Putamen (tissue), 1 donor: ENCODE data around the gene LGMN.
"Not testable (repeated sequence)": the region's sequence is repeated elsewhere in the genome, so short reads cannot be mapped to it uniquely, and the experiment has no call there.

ENCODE experiments used
- DNase-seq: peaks from one replicate; pipeline ENCODE4 v3.0.0-alpha.2; 2016; ENCODE audit warnings: low spot score

The LGMN gene

GRCh38 chr14:92694807-92695206, 53.6 kb downstream of the LGMN start:
- DNase-seq: no peak

GRCh38 chr14:92693998-92694795, 54.2 kb downstream of the LGMN start:
- no peak for DNase-seq

- no peak for DNase-seq
Observed at GRCh38 chr14:92692822-92693226, 55.6 kb downstream of the LGMN start.

- DNase-seq: no peak
Observed at GRCh38 chr14:92690171-92691011, 58.0 kb downstream of the LGMN start.

GRCh38 chr14:92688434-92689375, 59.7 kb downstream of the LGMN start:
- DNase-seq: no peak

- no peak for DNase-seq
Observed at GRCh38 chr14:92687681-92688433, 60.6 kb downstream of the LGMN start.

- DNase-seq: peak; percentile 39
Observed at GRCh38 chr14:92686900-92687427, 61.5 kb downstream of the LGMN start.

- DNase-seq: no peak
Observed at GRCh38 chr14:92686411-92686899, 62.0 kb downstream of the LGMN start.

- DNase-seq: no peak
Observed at GRCh38 chr14:92685784-92686355, 62.6 kb downstream of the LGMN start.

GRCh38 chr14:92684801-92685560, 63.4 kb downstream of the LGMN start:
- DNase-seq: no peak

- no peak for DNase-seq
Observed at GRCh38 chr14:92683041-92683440, 65.4 kb downstream of the LGMN start.

GRCh38 chr14:92680781-92681650, 67.4 kb downstream of the LGMN start:
- DNase-seq: no peak

GRCh38 chr14:92680330-92680729, 68.1 kb downstream of the LGMN start:
- not testable (repeated sequence) for DNase-seq

- no peak for DNase-seq
Observed at GRCh38 chr14:92679246-92679645, 69.2 kb downstream of the LGMN start.

- DNase-seq: no peak
Observed at GRCh38 chr14:92678766-92679165, 69.7 kb downstream of the LGMN start.

GRCh38 chr14:92677955-92678354, 70.5 kb downstream of the LGMN start:
- DNase-seq: no peak

- peak; percentile 29 for DNase-seq
Observed at GRCh38 chr14:92677087-92677668, 71.2 kb downstream of the LGMN start.

GRCh38 chr14:92676403-92677086, 71.9 kb downstream of the LGMN start:
- DNase-seq: no peak
